CD4-positive, alpha-beta T cell (primary cell): ENCODE data around the gene TIE1. TPM values are rescaled to one million over a fixed set of nuclear protein-coding genes. Genes with fewer than 3 reads are reported as not detected.

Experiments
- ATAC-seq: fragments of 200-7000 bp; cut with Tn5 transposase; one replicate; pipeline ENCODE4 v1.10.0; 2022; ENCODE audit warnings: mild to moderate bottlenecking; ENCODE audit not compliant: poor library complexity
- CTCF ChIA-PET: fragments of 350-600 bp; sonication (Branson Sonifier 250); formaldehyde crosslinking; loops from one replicate; lab custom pipeline; 2021; ENCODE audit warnings: antibody characterized with exemption, inconsistent platforms; lab: Charles Lee
- POLR2A ChIA-PET: fragments of 350-600 bp; sonication (Branson Sonifier 250); formaldehyde crosslinking; loops from one replicate; lab custom pipeline; 2021; ENCODE audit warnings: antibody characterized with exemption, inconsistent platforms; lab: Charles Lee
- DNase-seq, 14 experiments: peaks; one replicate each; pipeline ENCODE4 v3.0.0-alpha.2; 2013 to 2020; ENCODE audit warnings: mixed read lengths in 2 of 14
- H3K27ac ChIP-seq, 2 donors: one replicate each; pipeline versions ENCODE4 v1.5.1 to v1.7.0; 2013; ENCODE audit warnings: low read length in 2 of 2, low read depth in 1 of 2, mild to moderate bottlenecking in 1 of 2
- H3K27me3 ChIP-seq, 2 experiments: 1 replicate in 1 of 2; 2 replicates in 1 of 2; pipeline versions ENCODE4 v1.6.1 to v1.7.0; 2013; ENCODE audit warnings: low read length in 2 of 2, control low read depth in 1 of 2, mild to moderate bottlenecking in 1 of 2, moderate library complexity in 1 of 2; ENCODE audit not compliant: insufficient read depth in 2 of 2, control insufficient read depth in 1 of 2
- H3K36me3 ChIP-seq: one replicate; pipeline ENCODE4 v1.6.1; 2013; ENCODE audit warnings: low read length, control low read depth; ENCODE audit not compliant: insufficient read depth
- H3K4me1 ChIP-seq: one replicate; pipeline ENCODE4 v1.6.1; 2013; ENCODE audit warnings: low read length, control low read depth; ENCODE audit not compliant: insufficient read depth
- H3K4me3 ChIP-seq: one replicate; pipeline ENCODE4 v1.5.1; 2013; ENCODE audit warnings: mild to moderate bottlenecking, low read length, moderate library complexity
- H3K9me3 ChIP-seq, 2 experiments: 1 replicate in 1 of 2; 2 replicates in 1 of 2; pipeline versions ENCODE4 v1.6.1 to v1.7.0; 2013; ENCODE audit warnings: low read length in 2 of 2, mild to moderate bottlenecking in 2 of 2, control low read depth in 1 of 2, moderate library complexity in 1 of 2; ENCODE audit not compliant: control insufficient read depth in 1 of 2, insufficient read depth in 1 of 2
- H3K27ac Mint-ChIP-seq: one replicate; pipeline ENCODE4 v1.8.0; 2020; ENCODE audit warnings: mixed read lengths
- H3K27me3 Mint-ChIP-seq: one replicate; pipeline ENCODE4 v1.8.0; 2021; ENCODE audit warnings: mixed read lengths
- H3K36me3 Mint-ChIP-seq: one replicate; pipeline ENCODE4 v1.8.0; 2021; ENCODE audit warnings: low read depth, mixed read lengths
- H3K4me1 Mint-ChIP-seq: one replicate; pipeline ENCODE4 v1.8.0; 2021; ENCODE audit warnings: low read depth, mixed read lengths
- H3K4me3 Mint-ChIP-seq: one replicate; pipeline ENCODE4 v1.8.0; 2020; ENCODE audit warnings: mild to moderate bottlenecking, mixed read lengths
- H3K9me3 Mint-ChIP-seq: one replicate; pipeline ENCODE4 v1.8.0; 2020; ENCODE audit warnings: mixed read lengths
- CTCF ChIP-seq: fragments of 200-600 bp; IDR thresholded peaks from one replicate; pipeline ENCODE4 v1.8.0; 2022; ENCODE audit warnings: antibody characterized with exemption, mild to moderate bottlenecking
- intact Hi-C, 2 experiments: fragments of 100-400 bp; cut with DNase I in 1 of 2; cut with micrococcal nuclease in 1 of 2; formaldehyde crosslinking; loops; one replicate each; pipeline versions ENCODE4 v1.15.1 to v1.9.0; 2023 to 2025; cut with DNase I, micrococcal nuclease
- total RNA-seq, 174 experiments: library from RNA in 2 of 174; stranded (reverse) in 2 of 174; gene quantifications; one replicate each; pipeline ENCODE4 v1.2.3 and lab custom pipeline; 2021 to 2026

Gene TIE1
- total RNA-seq, 2 experiments from 2014 or later, result not detected

GRCh38 chr1:43322506-43322905, 21.7 kb downstream of the TIE1 start:
- Mint-ChIP-seq H3K27me3 (no peaks in the 10 kb centered on the region), H3K36me3 (peaks cover 13% of the 10 kb centered on the region), H3K4me3 (no peak overlapping the region), H3K27ac (no peak overlapping the region), H3K4me1 (peaks cover 22% of the 10 kb centered on the region), H3K9me3 (peaks cover 8% of the 10 kb centered on the region)
- Histone ChIP-seq H3K27ac (no peak overlapping the region), H3K9me3 (peaks cover 9 to 16% of the 10 kb centered on the region in 2 experiments), H3K4me1 (no peaks in the 10 kb centered on the region), H3K27me3 (no peaks in the 10 kb centered on the region), H3K4me3 (no peak overlapping the region), H3K36me3 (no peaks in the 10 kb centered on the region)
- intact Hi-C loops, result no loop called here
- DNase-seq (no peak), ATAC-seq (no peak)
- no peak for TF ChIP-seq CTCF
- POLR2A ChIA-PET, result no interaction called here
- CTCF ChIA-PET, result no interaction called here

DNA sequence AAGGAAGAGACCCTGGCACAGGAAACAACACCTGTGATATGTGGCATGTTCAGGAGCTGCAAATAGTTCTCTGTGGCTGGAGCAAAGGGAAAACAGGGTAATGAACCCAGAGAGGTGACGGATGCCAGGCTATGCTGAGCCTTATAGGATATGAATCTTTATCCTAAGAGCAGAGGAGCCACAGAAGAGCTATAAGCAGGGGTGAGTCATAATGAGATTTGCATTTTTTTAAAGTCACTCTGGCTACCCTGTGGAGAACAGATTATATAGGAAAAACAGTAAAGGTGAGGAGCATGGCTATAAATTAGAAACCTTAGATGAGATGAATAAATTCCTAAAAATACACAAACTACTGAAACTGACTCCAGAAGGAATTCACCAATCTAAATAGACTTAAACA, 24.0 kb downstream of the TIE1 start:
- no peaks in the 10 kb centered on the region for H3K27me3 Mint-ChIP-seq
- peaks cover 15% of the 10 kb centered on the region for H3K9me3 Mint-ChIP-seq
- DNase-seq, result no peak
- POLR2A ChIA-PET, result no interaction called here
- Histone ChIP-seq H3K4me3 (no peak overlapping the region), H3K9me3 (peaks cover 15 to 20% of the 10 kb centered on the region in 2 experiments), H3K27ac (no peak overlapping the region), H3K27me3 (no peaks in the 10 kb centered on the region), H3K4me1 (no peaks in the 10 kb centered on the region), H3K36me3 (no peaks in the 10 kb centered on the region)
- ATAC-seq, result no peak
- no peak overlapping the region for H3K4me3 Mint-ChIP-seq
- intact Hi-C loops, result no loop called here
- peaks cover 33% of the 10 kb centered on the region for H3K4me1 Mint-ChIP-seq
- H3K36me3 Mint-ChIP-seq, result peaks cover 13% of the 10 kb centered on the region
- no peak for TF ChIP-seq CTCF
- no peak overlapping the region for H3K27ac Mint-ChIP-seq
- CTCF ChIA-PET, result no interaction called here

- no peak for TF ChIP-seq CTCF
- peaks cover 13% of the 10 kb centered on the region for H3K36me3 Mint-ChIP-seq
- H3K36me3 ChIP-seq, result no peaks in the 10 kb centered on the region
- H3K4me3 Mint-ChIP-seq, result no peak overlapping the region
- DNase-seq (no peak), ATAC-seq (no peak)
- no peak overlapping the region for H3K27ac ChIP-seq
- no peak overlapping the region for H3K27ac Mint-ChIP-seq
- ChIA-PET CTCF (no interaction called here), POLR2A (no interaction called here)
- H3K4me1 Mint-ChIP-seq, result peaks cover 39% of the 10 kb centered on the region
- no peaks in the 10 kb centered on the region for H3K27me3 ChIP-seq
- peaks cover 15% of the 10 kb centered on the region for H3K9me3 Mint-ChIP-seq
- no peaks in the 10 kb centered on the region for H3K4me1 ChIP-seq
- peaks cover 15 to 20% of the 10 kb centered on the region in 2 experiments for H3K9me3 ChIP-seq
- no peaks in the 10 kb centered on the region for H3K27me3 Mint-ChIP-seq
- H3K4me3 ChIP-seq, result no peak overlapping the region
- intact Hi-C loops, result no loop called here
Observed at GRCh38 chr1:43325381-43325780, 24.6 kb downstream of the TIE1 start.
